ENCODE results near the gene FAM184B.

DNA sequence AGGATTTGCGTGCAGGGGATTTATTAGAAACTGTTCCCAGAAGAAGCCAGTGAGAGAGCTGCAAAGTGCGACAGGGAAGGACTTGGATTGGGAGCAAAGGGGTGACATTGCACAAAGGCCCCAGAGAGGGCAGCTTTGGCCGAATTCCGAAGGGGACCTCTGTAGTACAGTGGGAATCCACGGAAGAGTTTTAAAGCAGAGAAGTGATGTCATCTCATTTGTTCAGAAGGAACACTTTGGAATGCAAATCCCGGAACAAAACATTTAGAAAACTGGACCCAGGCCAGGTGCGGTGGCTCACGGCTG, 71.7 kb downstream of the FAM184B start:
- no peak for TF ChIP-seq ARNT (IDR thresholded peaks at IDR 0.05)
- TF ChIP-seq BHLHE40 (IDR thresholded peaks at IDR 0.05; ENCODE audit: borderline replicate concordance): no peak
- no peak for TF ChIP-seq FOXM1 (IDR thresholded peaks at IDR 0.05; ENCODE audit: borderline replicate concordance)

Data from HEK293T (cell line).